ENCODE results near the gene ZMYND11. TPM values are rescaled to one million over a fixed set of nuclear protein-coding genes. Genes with fewer than 3 reads are reported as not detected.

The ZMYND11 gene
- total RNA-seq, 2 donors from 2014 or later, result 34.2 to 37.7 TPM

GRCh38 chr10:208616-209015 is 73.4 kb downstream of the ZMYND11 start:
- no peaks in the 10 kb centered on the region for H3K9me3 ChIP-seq (ENCODE audit: control insufficient read depth, low read length)
- no peaks in the 10 kb centered on the region for H3K4me1 ChIP-seq (ENCODE audit: control insufficient read depth, insufficient read depth, low read length)
- Mint-ChIP-seq H3K4me3 (no peak overlapping the region), H3K4me1 (no peaks in the 10 kb centered on the region), H3K36me3 (ENCODE audit: low read depth) (peaks cover 19% of the 10 kb centered on the region), H3K9me3 (peaks cover 7% of the 10 kb centered on the region), H3K27ac (no peak overlapping the region), H3K27me3 (ENCODE audit: insufficient read depth) (no peaks in the 10 kb centered on the region)
- peaks cover 7% of the 10 kb centered on the region for H3K36me3 ChIP-seq (ENCODE audit: control insufficient read depth, insufficient read depth, low read length)
- DNase-seq, result no peak
- 94 to 100% methylated on average over 2 to 4 of the region's 4 CpGs for WGBS, 2 experiments (ENCODE audit: insufficient coverage in 1 of 2, insufficient read length in 1 of 2)
- no peak for TF ChIP-seq CTCF (conservative IDR thresholded peaks at IDR 0.05)
- no peak overlapping the region for H3K4me3 ChIP-seq (ENCODE audit: low read length)
- H3K9ac ChIP-seq (ENCODE audit: extremely low read depth, low read length, poor library complexity, severe bottlenecking), result no peak overlapping the region
- no peak overlapping the region for H3K27ac ChIP-seq (ENCODE audit: low read depth, low read length)
- no peaks in the 10 kb centered on the region for H3K27me3 ChIP-seq (ENCODE audit: control insufficient read depth, insufficient read depth, low read length, poor library complexity, severe bottlenecking)

GRCh38 chr10:209357-209756 is 74.1 kb downstream of the ZMYND11 start:
- Mint-ChIP-seq H3K27me3 (ENCODE audit: insufficient read depth) (no peaks in the 10 kb centered on the region), H3K4me1 (no peaks in the 10 kb centered on the region), H3K27ac (no peak overlapping the region), H3K9me3 (peaks cover 7% of the 10 kb centered on the region), H3K4me3 (no peak overlapping the region), H3K36me3 (ENCODE audit: low read depth) (peaks cover 19% of the 10 kb centered on the region)
- Histone ChIP-seq H3K36me3 (ENCODE audit: control insufficient read depth, insufficient read depth, low read length) (peaks cover 7% of the 10 kb centered on the region), H3K27ac (ENCODE audit: low read depth, low read length) (no peak overlapping the region), H3K4me1 (ENCODE audit: control insufficient read depth, insufficient read depth, low read length) (no peaks in the 10 kb centered on the region), H3K9ac (ENCODE audit: extremely low read depth, low read length, poor library complexity, severe bottlenecking) (no peak overlapping the region), H3K27me3 (ENCODE audit: control insufficient read depth, insufficient read depth, low read length, poor library complexity, severe bottlenecking) (no peaks in the 10 kb centered on the region), H3K4me3 (ENCODE audit: low read length) (no peak overlapping the region), H3K9me3 (ENCODE audit: control insufficient read depth, low read length) (no peaks in the 10 kb centered on the region)
- WGBS, 2 experiments (ENCODE audit: insufficient coverage in 1 of 2, insufficient read length in 1 of 2), result 94 to 97% methylated on average over 3 to 6 of the region's 6 CpGs
- TF ChIP-seq CTCF (conservative IDR thresholded peaks at IDR 0.05), result peak; percentile 62
- DNase-seq, result no peak

DNA sequence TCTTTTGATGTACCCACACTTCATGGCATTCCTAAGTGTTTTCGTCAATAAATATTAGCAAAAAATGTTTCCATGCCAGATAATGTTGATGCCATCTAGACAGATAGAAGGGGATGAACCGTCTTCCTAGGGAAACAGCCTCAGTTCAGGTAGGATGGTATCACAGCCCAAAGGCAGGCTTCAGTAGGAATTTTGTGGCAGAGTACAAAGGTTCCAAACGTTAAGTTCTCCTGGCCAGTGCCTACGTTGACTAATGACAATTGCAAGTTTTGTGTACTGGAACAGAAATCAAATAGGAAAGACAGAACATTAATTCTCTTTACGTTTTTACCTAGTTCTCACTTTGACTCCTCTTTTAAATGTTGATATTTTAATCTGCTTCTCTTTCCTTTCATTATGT is 75.0 kb downstream of the ZMYND11 start:
- no peak overlapping the region for H3K27ac Mint-ChIP-seq
- no peaks in the 10 kb centered on the region for H3K4me1 ChIP-seq (ENCODE audit: control insufficient read depth, insufficient read depth, low read length)
- peaks cover 7% of the 10 kb centered on the region for H3K36me3 ChIP-seq (ENCODE audit: control insufficient read depth, insufficient read depth, low read length)
- no peaks in the 10 kb centered on the region for H3K4me1 Mint-ChIP-seq
- no peak for TF ChIP-seq CTCF (conservative IDR thresholded peaks at IDR 0.05)
- H3K9me3 ChIP-seq (ENCODE audit: control insufficient read depth, low read length), result no peaks in the 10 kb centered on the region
- no peaks in the 10 kb centered on the region for H3K27me3 ChIP-seq (ENCODE audit: control insufficient read depth, insufficient read depth, low read length, poor library complexity, severe bottlenecking)
- H3K4me3 ChIP-seq (ENCODE audit: low read length), result no peak overlapping the region
- H3K9ac ChIP-seq (ENCODE audit: extremely low read depth, low read length, poor library complexity, severe bottlenecking), result no peak overlapping the region
- H3K9me3 Mint-ChIP-seq, result peaks cover 7% of the 10 kb centered on the region
- DNase-seq, result no peak
- WGBS, 2 experiments (ENCODE audit: insufficient coverage in 1 of 2, insufficient read length in 1 of 2), result 90 to 97% methylated on average over 4 to 5 of the region's 5 CpGs
- H3K27me3 Mint-ChIP-seq (ENCODE audit: insufficient read depth), result no peaks in the 10 kb centered on the region
- H3K36me3 Mint-ChIP-seq (ENCODE audit: low read depth), result peaks cover 18% of the 10 kb centered on the region
- H3K27ac ChIP-seq (ENCODE audit: low read depth, low read length), result no peak overlapping the region
- no peak overlapping the region for H3K4me3 Mint-ChIP-seq
